OCI-LY7 (cell line): ENCODE results near the gene CRIP2.

Experiments
- EZH2phosphoT487 ChIP-seq: fragments of 200-600 bp; sonication (generic); IDR thresholded peaks from 2 replicates; pipeline ENCODE4 v1.6.1; 2018; ENCODE audit warnings: low read depth, borderline replicate concordance, mild to moderate bottlenecking, mixed run types, antibody characterized with exemption, low read length, moderate library complexity, mixed read lengths
- TF ChIP-seq, protein P1 (sequence below): fragments of 200-600 bp; sonication (generic); conservative IDR thresholded peaks from 2 replicates; pipeline ENCODE4 v1.5.1; 2014; ENCODE audit warnings: mild to moderate bottlenecking, antibody characterized with exemption, low read length, moderate library complexity, mixed read lengths

DNA sequence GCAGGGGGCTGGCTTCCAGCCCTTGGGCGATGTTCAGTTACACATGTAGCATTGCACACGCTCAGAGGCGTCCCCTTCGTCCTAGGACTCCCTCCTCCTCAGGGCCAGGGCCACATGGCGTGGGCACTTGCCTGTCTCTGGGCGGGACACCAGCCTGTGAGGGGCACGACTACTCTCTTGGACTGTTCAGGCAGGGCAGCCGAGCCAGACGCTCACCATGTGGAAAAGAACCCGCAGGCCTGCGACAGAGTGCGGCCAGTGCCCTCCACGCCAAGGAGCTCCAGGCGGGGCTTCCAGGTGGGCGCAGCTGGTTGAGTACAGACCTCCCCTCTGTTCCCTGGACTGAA is 34.1 kb upstream of the CRIP2 start:
- TF ChIP-seq, protein P1, sequence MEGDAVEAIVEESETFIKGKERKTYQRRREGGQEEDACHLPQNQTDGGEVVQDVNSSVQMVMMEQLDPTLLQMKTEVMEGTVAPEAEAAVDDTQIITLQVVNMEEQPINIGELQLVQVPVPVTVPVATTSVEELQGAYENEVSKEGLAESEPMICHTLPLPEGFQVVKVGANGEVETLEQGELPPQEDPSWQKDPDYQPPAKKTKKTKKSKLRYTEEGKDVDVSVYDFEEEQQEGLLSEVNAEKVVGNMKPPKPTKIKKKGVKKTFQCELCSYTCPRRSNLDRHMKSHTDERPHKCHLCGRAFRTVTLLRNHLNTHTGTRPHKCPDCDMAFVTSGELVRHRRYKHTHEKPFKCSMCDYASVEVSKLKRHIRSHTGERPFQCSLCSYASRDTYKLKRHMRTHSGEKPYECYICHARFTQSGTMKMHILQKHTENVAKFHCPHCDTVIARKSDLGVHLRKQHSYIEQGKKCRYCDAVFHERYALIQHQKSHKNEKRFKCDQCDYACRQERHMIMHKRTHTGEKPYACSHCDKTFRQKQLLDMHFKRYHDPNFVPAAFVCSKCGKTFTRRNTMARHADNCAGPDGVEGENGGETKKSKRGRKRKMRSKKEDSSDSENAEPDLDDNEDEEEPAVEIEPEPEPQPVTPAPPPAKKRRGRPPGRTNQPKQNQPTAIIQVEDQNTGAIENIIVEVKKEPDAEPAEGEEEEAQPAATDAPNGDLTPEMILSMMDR: no peak
- no peak for TF ChIP-seq EZH2phosphoT487
